Tibial nerve (tissue), 4 donors: Measurements from ENCODE around the gene ZNF579. TPM values are rescaled to one million over a fixed set of nuclear protein-coding genes. Genes with fewer than 3 reads are reported as not detected.

Experiments used
- DNase-seq, 2 donors: peaks; one replicate each; pipeline ENCODE4 v3.0.0-alpha.2; 2019; ENCODE audit warnings: low spot score in 2 of 2
- H3K27ac ChIP-seq, 4 donors: fragments of 200-600 bp; sonication (generic) in 3 of 4; one replicate each; pipeline ENCODE4 v1.5.1; 2017 to 2019; ENCODE audit warnings: mild to moderate bottlenecking in 1 of 4
- H3K27me3 ChIP-seq, 2 donors: fragments of 200-600 bp; sonication (generic) in 1 of 2; one replicate each; pipeline versions ENCODE4 v1.5.1 to v1.6.0; 2017 to 2019
- H3K36me3 ChIP-seq, 3 donors: fragments of 200-600 bp; sonication (generic); one replicate each; pipeline ENCODE4 v1.5.1; 2018 to 2019
- H3K4me1 ChIP-seq, 4 donors: fragments of 200-600 bp; sonication (generic) in 3 of 4; one replicate each; pipeline ENCODE4 v1.5.1; 2017 to 2019
- H3K4me3 ChIP-seq, 4 donors: fragments of 200-600 bp; sonication (generic) in 3 of 4; one replicate each; pipeline ENCODE4 v1.5.1; 2017 to 2019; ENCODE audit warnings: mild to moderate bottlenecking in 1 of 4, moderate library complexity in 1 of 4
- H3K9me3 ChIP-seq, 4 donors: fragments of 200-600 bp; sonication (generic) in 3 of 4; one replicate each; pipeline ENCODE4 v1.5.1; 2017 to 2019
- EP300 ChIP-seq, 2 donors: sonication (generic); formaldehyde crosslinking; IDR thresholded peaks; one replicate each; pipeline ENCODE4 v1.6.1; 2017; ENCODE audit warnings: antibody characterized with exemption in 2 of 2, mild to moderate bottlenecking in 1 of 2
- POLR2A ChIP-seq, 2 donors: fragments of 450-650 bp; IDR thresholded peaks; one replicate each; pipeline ENCODE4 v1.6.1; 2017; ENCODE audit warnings: antibody characterized with exemption in 2 of 2, mild to moderate bottlenecking in 2 of 2, moderate library complexity in 2 of 2
- WGBS, 2 donors: methylation state at CpG; one replicate each; pipeline ENCODE4 v1.1.5; 2018; 5-methylcytosine and 5-hydroxymethylcytosine counted together
- total RNA-seq, 4 donors: library from RNA; depleted of rRNA; stranded (reverse); fragments of >200 nt; gene quantifications; one replicate each; pipeline ENCODE4 v1.1.0, GENCODE V29; 2016
- TF ChIP-seq, protein P1 (sequence below), 5 experiments: fragments of 200-600 bp in 3 of 5; fragments of 450-650 bp in 2 of 5; sonication (generic) in 3 of 5; IDR thresholded peaks; one replicate each; pipeline ENCODE4 v1.5.1; 2016 to 2019; ENCODE audit warnings: antibody characterized with exemption in 5 of 5, mild to moderate bottlenecking in 3 of 5, moderate library complexity in 2 of 5

The ZNF579 gene
- total RNA-seq, 4 donors from 2014 or later, result 2.0 to 5.3 (median 4.2) TPM

DNA sequence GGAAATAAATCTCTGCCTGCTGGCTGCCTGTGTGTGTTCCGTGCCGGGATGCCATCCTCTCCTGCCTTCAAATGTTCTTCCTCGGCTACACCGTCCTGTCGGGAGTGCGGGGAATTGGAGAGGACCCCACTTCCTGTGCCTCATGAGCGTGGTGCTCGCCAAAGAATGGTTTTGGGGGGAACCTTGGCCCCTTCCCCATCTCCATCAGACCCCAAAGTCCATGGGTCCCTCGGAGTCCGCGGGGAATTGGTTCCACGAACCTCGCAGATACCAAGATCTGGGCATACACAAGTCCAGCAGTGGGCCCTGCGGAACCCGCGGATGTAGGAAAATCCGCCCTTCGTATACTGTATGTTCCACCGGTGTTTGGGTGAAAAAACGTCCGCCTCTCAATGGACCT is 22.5 kb upstream of the ZNF579 start:
- Histone ChIP-seq H3K9me3 (no peaks in the 10 kb centered on the region), H3K4me1 (peaks cover 0 to 61% (median 15%) of the 10 kb centered on the region in 4 donors)

GRCh38 chr19:55602104-55603001 is 21.7 kb upstream of the ZNF579 start:
- Histone ChIP-seq H3K4me3 (no peak overlapping the region), H3K4me1 (peaks cover 0 to 55% (median 15%) of the 10 kb centered on the region in 4 donors), H3K9me3 (no peaks in the 10 kb centered on the region), H3K27me3 (no peaks in the 10 kb centered on the region), H3K36me3 (peaks cover 0 to 17% (median 0%) of the 10 kb centered on the region in 3 donors), H3K27ac (peak overlapping the region in 1 of 4 donors; percentile 91)
- TF ChIP-seq, protein P1, sequence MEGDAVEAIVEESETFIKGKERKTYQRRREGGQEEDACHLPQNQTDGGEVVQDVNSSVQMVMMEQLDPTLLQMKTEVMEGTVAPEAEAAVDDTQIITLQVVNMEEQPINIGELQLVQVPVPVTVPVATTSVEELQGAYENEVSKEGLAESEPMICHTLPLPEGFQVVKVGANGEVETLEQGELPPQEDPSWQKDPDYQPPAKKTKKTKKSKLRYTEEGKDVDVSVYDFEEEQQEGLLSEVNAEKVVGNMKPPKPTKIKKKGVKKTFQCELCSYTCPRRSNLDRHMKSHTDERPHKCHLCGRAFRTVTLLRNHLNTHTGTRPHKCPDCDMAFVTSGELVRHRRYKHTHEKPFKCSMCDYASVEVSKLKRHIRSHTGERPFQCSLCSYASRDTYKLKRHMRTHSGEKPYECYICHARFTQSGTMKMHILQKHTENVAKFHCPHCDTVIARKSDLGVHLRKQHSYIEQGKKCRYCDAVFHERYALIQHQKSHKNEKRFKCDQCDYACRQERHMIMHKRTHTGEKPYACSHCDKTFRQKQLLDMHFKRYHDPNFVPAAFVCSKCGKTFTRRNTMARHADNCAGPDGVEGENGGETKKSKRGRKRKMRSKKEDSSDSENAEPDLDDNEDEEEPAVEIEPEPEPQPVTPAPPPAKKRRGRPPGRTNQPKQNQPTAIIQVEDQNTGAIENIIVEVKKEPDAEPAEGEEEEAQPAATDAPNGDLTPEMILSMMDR (IDR thresholded peaks at IDR 0.05), result no peak
- TF ChIP-seq POLR2A (IDR thresholded peaks at IDR 0.05) (no peak), EP300 (IDR thresholded peaks at IDR 0.05) (no peak)
- WGBS, 2 donors, result 89 to 95% methylated on average over 50 to 60 of the region's 60 CpGs
- DNase-seq, result no peak

More for the DNA sequence above, 22.5 kb upstream of the ZNF579 start:
- DNase-seq, result no peak
- Histone ChIP-seq H3K4me3 (no peak overlapping the region), H3K27ac (no peak overlapping the region), H3K36me3 (peaks cover 0 to 12% (median 0%) of the 10 kb centered on the region in 3 donors), H3K27me3 (no peaks in the 10 kb centered on the region)
- 83 to 94% methylated on average over 19 to 21 of the region's 21 CpGs for WGBS, 2 donors
- TF ChIP-seq EP300 (IDR thresholded peaks at IDR 0.05) (no peak), POLR2A (IDR thresholded peaks at IDR 0.05) (no peak)
- TF ChIP-seq, protein P1 (IDR thresholded peaks at IDR 0.05), result no peak

DNA sequence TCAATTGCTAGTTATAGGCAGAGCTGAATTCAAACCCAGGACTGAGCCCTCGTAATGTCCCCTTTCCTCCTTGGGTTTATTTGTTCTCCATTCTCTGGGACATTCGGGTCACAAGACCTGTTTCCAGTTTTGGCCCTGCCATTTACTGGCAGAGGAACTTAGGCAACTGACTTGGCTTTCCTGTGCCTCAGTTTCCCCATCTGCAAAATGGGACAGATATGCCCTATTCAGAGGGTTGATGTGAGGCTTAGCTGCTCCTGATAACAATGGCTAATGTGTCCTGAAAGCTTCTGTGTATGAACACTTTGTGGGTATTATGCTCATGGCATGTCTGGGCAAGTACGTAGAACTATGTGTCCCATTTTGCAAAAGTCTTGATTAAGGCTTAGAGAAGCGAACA is 20.4 kb upstream of the ZNF579 start:
- peaks cover 0 to 42% (median 8%) of the 10 kb centered on the region in 4 donors for H3K4me1 ChIP-seq
- TF ChIP-seq EP300 (IDR thresholded peaks at IDR 0.05) (no peak), POLR2A (IDR thresholded peaks at IDR 0.05) (no peak)
- TF ChIP-seq, protein P1 (IDR thresholded peaks at IDR 0.05), result no peak
- peak overlapping the region; percentile 50 to 86 (median 76) for H3K4me3 ChIP-seq
- DNase-seq, result no peak
- H3K27ac ChIP-seq, result peak overlapping the region; percentile 88 to 99 (median 95)
- peaks cover 0 to 30% (median 0%) of the 10 kb centered on the region in 3 donors for H3K36me3 ChIP-seq
- no peaks in the 10 kb centered on the region for H3K9me3 ChIP-seq
- whole genome bisulfite sequencing, 2 donors, result 73 to 75% methylated on average over 4 of the region's 4 CpGs
- H3K27me3 ChIP-seq, result no peaks in the 10 kb centered on the region

DNA sequence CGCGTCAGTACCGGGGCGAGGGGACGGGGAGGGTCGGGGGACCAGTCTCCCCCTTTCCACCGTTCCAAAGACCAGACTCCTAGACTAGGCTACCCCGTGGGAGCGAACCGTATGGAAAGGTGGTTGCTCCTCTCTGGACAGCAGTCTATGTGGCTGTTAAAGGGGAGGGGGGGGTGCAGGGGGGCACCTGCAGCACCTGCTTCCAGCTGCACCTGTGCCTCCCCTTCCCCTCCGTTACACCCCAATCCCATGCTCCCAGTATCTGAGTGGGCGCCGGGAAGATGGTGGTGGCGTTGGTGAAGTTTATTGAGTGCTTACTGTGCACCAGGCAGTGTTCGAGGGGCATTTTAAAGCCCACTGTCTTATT is 20.0 kb upstream of the ZNF579 start:
- H3K9me3 ChIP-seq, result no peaks in the 10 kb centered on the region
- DNase-seq, result no peak
- peak overlapping the region; percentile 88 to 99 (median 95) for H3K27ac ChIP-seq
- TF ChIP-seq, protein P1 (IDR thresholded peaks at IDR 0.05), result no peak
- TF ChIP-seq EP300 (IDR thresholded peaks at IDR 0.05), result no peak
- WGBS, 2 donors, result 8 to 12% methylated on average over 7 to 9 of the region's 15 CpGs
- H3K4me1 ChIP-seq, result peaks cover 0 to 40% (median 7%) of the 10 kb centered on the region in 4 donors
- no peaks in the 10 kb centered on the region for H3K27me3 ChIP-seq
- peak overlapping the region; percentile 50 to 86 (median 76) for H3K4me3 ChIP-seq
- peaks cover 0 to 35% (median 0%) of the 10 kb centered on the region in 3 donors for H3K36me3 ChIP-seq
